H1 (cell line): ENCODE measurements around the gene PIBF1. TPM values are rescaled to one million over a fixed set of nuclear protein-coding genes. Genes with fewer than 3 reads are reported as not detected.
"Not testable (repeated sequence)": the region's sequence is repeated elsewhere in the genome, so short reads cannot be mapped to it uniquely, and the experiment has no call there.

Experiments used
- CTCF ChIA-PET: fragments of 300-600 bp; sonication (Branson Sonifier 250); formaldehyde crosslinking; loops from one replicate; lab custom pipeline; 2021; ENCODE audit not compliant: partially characterized antibody; lab: Charles Lee
- POLR2A ChIA-PET: fragments of 300-600 bp; sonication (Branson Sonifier 250); formaldehyde crosslinking; loops from one replicate; lab custom pipeline; 2021; ENCODE audit warnings: inconsistent platforms; ENCODE audit not compliant: partially characterized antibody; lab: Charles Lee
- DNase-seq, 2 experiments: peaks; one replicate each; pipeline versions ENCODE4 v3.0.0 to v3.0.0-alpha.2; 2010 to 2022; ENCODE audit warnings: low spot score in 2 of 2, low read depth in 1 of 2, mixed read lengths in 1 of 2
- FAIRE-seq: peaks from 2 replicates; lab custom pipeline; 2011; peaks lifted over from hg19 to GRCh38; lab: Jason Lieb, UNC
- H2AFZ ChIP-seq: 2 replicates; pipeline ENCODE4 v1.8.1; 2012; ENCODE audit warnings: low read length, inconsistent platforms
- H2AK5ac ChIP-seq: 2 replicates; pipeline ENCODE4 v1.6.1; 2013; ENCODE audit warnings: low read depth, low read length
- H2BK120ac ChIP-seq: replicated peaks from 2 replicates; pipeline ENCODE3; 2013; ENCODE audit warnings: low read depth, low read length, inconsistent platforms
- H2BK12ac ChIP-seq: 2 replicates; pipeline ENCODE4 v1.6.1; 2013; ENCODE audit warnings: low read depth, low read length
- H2BK15ac ChIP-seq: 2 replicates; pipeline ENCODE4 v1.6.1; 2013; ENCODE audit warnings: low read length
- H2BK20ac ChIP-seq: 2 replicates; pipeline ENCODE4 v1.6.1; 2013; ENCODE audit warnings: low read length
- H2BK5ac ChIP-seq: 2 replicates; pipeline ENCODE4 v1.6.1; 2013; ENCODE audit warnings: low read depth, low read length
- H3K14ac ChIP-seq: 2 replicates; pipeline ENCODE4 v1.6.1; 2013; ENCODE audit warnings: inconsistent platforms; ENCODE audit not compliant: insufficient read length
- H3K18ac ChIP-seq: 2 replicates; pipeline ENCODE4 v1.6.1; 2013; ENCODE audit warnings: low read length; ENCODE audit errors: extremely low read depth
- H3K23ac ChIP-seq: 2 replicates; pipeline ENCODE4 v1.6.1; 2013; ENCODE audit warnings: inconsistent platforms; ENCODE audit not compliant: insufficient read length
- H3K23me2 ChIP-seq: 2 replicates; pipeline ENCODE4 v1.6.1; 2013; ENCODE audit warnings: low read depth, low read length
- H3K27ac ChIP-seq: 2 replicates; pipeline ENCODE4 v1.6.1; 2011; ENCODE audit warnings: low read depth, low read length, inconsistent platforms
- H3K27me3 ChIP-seq, 4 experiments: replicated peaks in 1 of 4; 1 replicate in 1 of 4; 2 replicates in 3 of 4; pipeline versions ENCODE4 v1.6.1 to v1.8.1; 2011 to 2013; ENCODE audit warnings: low read length in 3 of 4, mild to moderate bottlenecking in 3 of 4, inconsistent platforms in 2 of 4, mixed read lengths in 2 of 4, moderate library complexity in 1 of 4; ENCODE audit not compliant: control insufficient read depth in 3 of 4, insufficient read depth in 3 of 4; ENCODE audit errors: extremely low read depth in 1 of 4
- H3K36me3 ChIP-seq, 4 experiments: 2 replicates each; pipeline versions ENCODE4 v1.6.1 to v1.8.1; 2011 to 2013; ENCODE audit warnings: mild to moderate bottlenecking in 4 of 4, low read length in 3 of 4, moderate library complexity in 2 of 4, control low read depth in 1 of 4, inconsistent platforms in 1 of 4; ENCODE audit not compliant: insufficient read depth in 4 of 4, control insufficient read depth in 2 of 4
- H3K4ac ChIP-seq: replicated peaks from 2 replicates; pipeline ENCODE3; 2013; ENCODE audit warnings: low read length, low read depth, mixed read lengths, inconsistent platforms; ENCODE audit not compliant: insufficient read length
- H3K4me1 ChIP-seq, 4 experiments: replicated peaks in 1 of 4; 1 replicate in 1 of 4; 2 replicates in 3 of 4; pipeline versions ENCODE4 v1.6.1 to v1.8.1; 2011 to 2013; ENCODE audit warnings: low read length in 3 of 4, inconsistent platforms in 2 of 4, mixed read lengths in 1 of 4; ENCODE audit not compliant: insufficient read depth in 4 of 4, control insufficient read depth in 3 of 4
- H3K4me2 ChIP-seq, 2 experiments: 2 replicates each; pipeline versions ENCODE4 v1.6.1 to v1.8.1; 2011 to 2013; ENCODE audit warnings: low read depth in 2 of 2, low read length in 2 of 2, control low read depth in 1 of 2, inconsistent platforms in 1 of 2, mild to moderate bottlenecking in 1 of 2; ENCODE audit not compliant: insufficient read depth in 1 of 2
- H3K4me3 ChIP-seq, 4 experiments: fragments of 200-600, 300-600 bp in 1 of 4; sonication (generic), shearing (Covaris generic), sonication (Bioruptor Twin) in 1 of 4; 2 replicates each; pipeline versions ENCODE4 v1.5.1 to v1.8.1; 2011 to 2016; ENCODE audit warnings: low read length in 4 of 4, low read depth in 3 of 4, control low read depth in 2 of 4, inconsistent platforms in 2 of 4, mild to moderate bottlenecking in 2 of 4, mixed read lengths in 1 of 4, moderate library complexity in 1 of 4; ENCODE audit not compliant: insufficient read depth in 2 of 4; ENCODE audit errors: extremely low read depth in 1 of 4
- H3K56ac ChIP-seq: replicated peaks from 2 replicates; pipeline ENCODE3; 2013; ENCODE audit warnings: low read depth, mild to moderate bottlenecking, mixed read lengths, low read length, inconsistent platforms; ENCODE audit not compliant: insufficient read length
- H3K79me1 ChIP-seq: 2 replicates; pipeline ENCODE4 v1.6.1; 2013; ENCODE audit warnings: low read depth, low read length, control low read depth
- H3K79me2 ChIP-seq, 2 experiments: 2 replicates each; pipeline versions ENCODE4 v1.6.1 to v1.8.1; 2012 to 2013; ENCODE audit warnings: low read length in 2 of 2, mild to moderate bottlenecking in 2 of 2, inconsistent platforms in 1 of 2; ENCODE audit not compliant: insufficient read depth in 2 of 2, control insufficient read depth in 1 of 2
- H3K9ac ChIP-seq, 4 experiments: replicated peaks in 1 of 4; 1 replicate in 1 of 4; 2 replicates in 3 of 4; pipeline versions ENCODE4 v1.6.1 to v1.8.1; 2011 to 2013; ENCODE audit warnings: low read depth in 3 of 4, low read length in 3 of 4, control low read depth in 2 of 4, mild to moderate bottlenecking in 2 of 4, moderate library complexity in 2 of 4, inconsistent platforms in 1 of 4; ENCODE audit errors: extremely low read depth in 1 of 4
- H3K9me3 ChIP-seq, 2 experiments: 2 replicates each; pipeline versions ENCODE4 v1.6.1 to v1.8.1; 2012 to 2013; ENCODE audit warnings: mild to moderate bottlenecking in 2 of 2, moderate library complexity in 2 of 2, control low read depth in 1 of 2, inconsistent platforms in 1 of 2, low read depth in 1 of 2, low read length in 1 of 2, mixed read lengths in 1 of 2; ENCODE audit not compliant: insufficient read depth in 2 of 2
- H4K20me1 ChIP-seq, 2 experiments: replicated peaks in 1 of 2; 2 replicates each; pipeline versions ENCODE3 to v1.8.1; 2011 to 2013; ENCODE audit warnings: inconsistent platforms in 2 of 2, low read length in 2 of 2, mild to moderate bottlenecking in 1 of 2; ENCODE audit not compliant: insufficient read depth in 2 of 2, control insufficient read depth in 1 of 2
- H4K5ac ChIP-seq: 2 replicates; pipeline ENCODE4 v1.6.1; 2013; ENCODE audit warnings: low read length, low read depth, mixed read lengths, inconsistent platforms; ENCODE audit not compliant: insufficient read length
- H4K8ac ChIP-seq: 2 replicates; pipeline ENCODE4 v1.8.0; 2013; ENCODE audit warnings: mild to moderate bottlenecking, moderate library complexity, low read length, inconsistent platforms; ENCODE audit not compliant: insufficient read depth; ENCODE audit errors: extremely low read depth
- H4K91ac ChIP-seq: replicated peaks from 2 replicates; pipeline ENCODE3; 2013; ENCODE audit warnings: low read length, mixed read lengths, inconsistent platforms; ENCODE audit not compliant: insufficient read length
- WGBS, 2 experiments: shearing (Covaris generic) in 1 of 2; methylation state at CpG; one replicate each; pipeline versions ENCODE4 v1.1.6 to v1.1.7; 2013 to 2015; ENCODE audit warnings: low lambda C conversion rate in 2 of 2, mixed read lengths in 2 of 2, inconsistent platforms in 1 of 2, low coverage in 1 of 2, missing lambda C conversion rate in 1 of 2; ENCODE audit not compliant: insufficient replicate concordance in 2 of 2, insufficient coverage in 1 of 2, insufficient read length in 1 of 2; ENCODE audit errors: extremely low coverage in 1 of 2, missing lambda C conversion rate in 1 of 2; 5-methylcytosine and 5-hydroxymethylcytosine counted together
- polyA plus RNA-seq, 7 experiments: library from polyadenylated mRNA; depleted of rRNA in 3 of 7; stranded (reverse) in 5 of 7; unstranded in 2 of 7; fragments of >200 nt in 5 of 7; fragments of 200-250 nt in 2 of 7; gene quantifications; 1 replicate in 5 of 7; 2 replicates in 1 of 7; 4 replicates in 1 of 7; pipeline versions ENCODE4 v1.2.1 to v1.2.3, GENCODE V29; 2011 to 2013; ENCODE audit warnings: missing spikeins in 2 of 7, mixed read lengths in 2 of 7
- total RNA-seq: library from RNA; stranded (reverse); fragmentation: NEBNext Ultra II Directional; extraction: Animal tissue kit (Norgen Biotek cat#: 25700); gene quantifications from 2 replicates; pipeline ENCODE4 v1.2.1, GENCODE V29; 2021

PIBF1 gene
- total and polyA plus RNA-seq, 2 of the 8 experiments (the other 6 are each of a cell fraction or from before 2014, with no cell fraction given): 1.1 to 13.2 TPM

GRCh38 chr13:73048615-73049014 is 266.7 kb downstream of the PIBF1 start:
- H3K9me3 ChIP-seq, H2BK15ac ChIP-seq, H2BK12ac ChIP-seq, CTCF ChIA-PET, H3K4me2 ChIP-seq, H3K18ac ChIP-seq, DNase-seq, H2BK5ac ChIP-seq, H3K79me1 ChIP-seq, POLR2A ChIA-PET, H4K91ac ChIP-seq, H3K4me1 ChIP-seq, H3K9ac ChIP-seq, H3K56ac ChIP-seq, H3K23ac ChIP-seq, FAIRE-seq, H3K36me3 ChIP-seq, H4K20me1 ChIP-seq, H3K27me3 ChIP-seq, H2AK5ac ChIP-seq, H3K79me2 ChIP-seq, H3K14ac ChIP-seq, H2BK20ac ChIP-seq, H4K5ac ChIP-seq, H3K4ac ChIP-seq, H3K27ac ChIP-seq, H2BK120ac ChIP-seq, H2AFZ ChIP-seq, H4K8ac ChIP-seq, H3K23me2 ChIP-seq, H3K4me3 ChIP-seq: not testable (repeated sequence)
- 97% methylated on average over 2 of the region's 2 CpGs; no CpG with 5 or more reads in 1 of the 2 experiments for WGBS, 2 experiments
